ENCODE measurements around the gene TAS2R3. TPM values are rescaled to one million over a fixed set of nuclear protein-coding genes. Genes with fewer than 3 reads are reported as not detected.

The TAS2R3 gene
- total and polyA plus RNA-seq, 9 of the 15 experiments (the other 6 are each of a cell fraction or from before 2014, with no cell fraction given), result 0.37 to 1.9 (median 1.2) TPM; not detected in 2

DNA sequence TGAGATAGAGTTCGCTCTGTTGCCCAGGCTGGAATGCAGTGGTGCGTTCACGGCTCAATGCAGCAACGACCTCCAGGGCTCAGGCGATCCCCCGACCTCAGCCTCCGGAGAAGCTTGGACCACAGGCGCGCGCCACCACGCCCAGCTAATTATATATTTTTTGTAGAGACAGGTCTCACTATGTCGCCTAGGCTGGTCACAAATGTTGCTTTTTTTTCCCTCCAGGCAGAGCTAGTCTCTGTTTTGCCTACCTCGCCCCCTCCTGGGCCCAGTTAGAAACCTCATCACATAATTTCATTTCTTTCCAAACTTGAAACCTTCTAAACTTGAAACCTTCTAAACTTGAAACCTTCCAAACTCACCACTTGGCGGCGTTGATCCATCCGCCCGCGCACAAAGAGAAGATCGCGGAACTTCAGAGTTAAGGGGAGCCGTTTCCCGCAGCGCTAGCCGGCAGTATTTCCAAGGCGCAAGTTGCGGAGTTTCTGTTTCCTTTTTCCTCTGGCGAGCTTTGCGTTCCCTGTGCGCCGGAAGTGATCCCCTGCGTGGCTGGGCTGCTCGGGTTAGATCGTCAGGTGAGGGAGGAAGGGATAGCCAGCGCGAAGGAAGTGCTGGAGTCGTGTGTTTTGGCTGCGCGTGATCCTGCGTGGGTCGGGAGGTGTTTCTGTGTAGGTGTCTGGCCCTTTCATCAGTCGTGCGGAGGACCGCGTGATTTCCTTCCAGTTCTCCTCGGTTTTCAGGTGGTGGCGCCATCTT, 25.9 kb upstream of the TAS2R3 start, which contains the start of gene SSBP1 (continued):
- TF ChIP-seq ZNF318 (IDR thresholded peaks at IDR 0.05; ENCODE audit: borderline replicate concordance in 1 of 2, low read depth in 1 of 2) (peak in 1 of 2 experiments; percentile 79; a peak in 1 of 4 replicates), RUNX1 (IDR thresholded peaks at IDR 0.05; ENCODE audit: low read depth) (0 out of 2 replicates have a peak, but pooled peaks have one; percentile 55), YY1 (IDR thresholded peaks at IDR 0.05; ENCODE audit: borderline replicate concordance in 1 of 3, control insufficient read depth in 1 of 3, extremely low read depth in 1 of 3, insufficient read depth in 3 of 3, insufficient read length in 1 of 3, insufficient replicate concordance in 2 of 3, low read depth in 1 of 3, low read length in 2 of 3) (peak in 2 of 3 experiments; percentile 77 to 79), HMGXB4 (CRISPR knock-in tag; IDR thresholded peaks at IDR 0.05) (peak; percentile 88; the same call in 1 of the 2 replicates), STAG1 (CRISPR knock-in tag; IDR thresholded peaks at IDR 0.05; ENCODE audit: borderline replicate concordance) (no peak), ZBED1 (IDR thresholded peaks at IDR 0.05) (peak; percentile 87; the same call in 1 of the 2 replicates), YBX1 (IDR thresholded peaks at IDR 0.05) (no peak), GATAD2B (IDR thresholded peaks at IDR 0.05; ENCODE audit: borderline replicate concordance) (peak; percentile 92), ZC3H11A (IDR thresholded peaks at IDR 0.05; ENCODE audit: low read depth, low read length) (peak; percentile 99), XRCC5 (IDR thresholded peaks at IDR 0.05; ENCODE audit: low read depth, low read length) (peak; percentile 100), TBP (optimal IDR thresholded peaks at IDR 0.05; ENCODE audit: low read depth, low read length) (peak; percentile 90), ARNT (IDR thresholded peaks at IDR 0.05) (peak; percentile 93 to 98), NFIC (IDR thresholded peaks at IDR 0.05) (peak; percentile 73)
- TF ChIP-seq, protein P1, sequence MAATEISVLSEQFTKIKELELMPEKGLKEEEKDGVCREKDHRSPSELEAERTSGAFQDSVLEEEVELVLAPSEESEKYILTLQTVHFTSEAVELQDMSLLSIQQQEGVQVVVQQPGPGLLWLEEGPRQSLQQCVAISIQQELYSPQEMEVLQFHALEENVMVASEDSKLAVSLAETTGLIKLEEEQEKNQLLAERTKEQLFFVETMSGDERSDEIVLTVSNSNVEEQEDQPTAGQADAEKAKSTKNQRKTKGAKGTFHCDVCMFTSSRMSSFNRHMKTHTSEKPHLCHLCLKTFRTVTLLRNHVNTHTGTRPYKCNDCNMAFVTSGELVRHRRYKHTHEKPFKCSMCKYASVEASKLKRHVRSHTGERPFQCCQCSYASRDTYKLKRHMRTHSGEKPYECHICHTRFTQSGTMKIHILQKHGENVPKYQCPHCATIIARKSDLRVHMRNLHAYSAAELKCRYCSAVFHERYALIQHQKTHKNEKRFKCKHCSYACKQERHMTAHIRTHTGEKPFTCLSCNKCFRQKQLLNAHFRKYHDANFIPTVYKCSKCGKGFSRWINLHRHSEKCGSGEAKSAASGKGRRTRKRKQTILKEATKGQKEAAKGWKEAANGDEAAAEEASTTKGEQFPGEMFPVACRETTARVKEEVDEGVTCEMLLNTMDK (IDR thresholded peaks at IDR 0.05; ENCODE audit: borderline replicate concordance, insufficient read depth, low read depth, low read length, poor library complexity, severe bottlenecking), result peak; percentile 79
